ENCODE data around the gene COQ7. TPM values are rescaled to one million over a fixed set of nuclear protein-coding genes. Genes with fewer than 3 reads are reported as not detected.

The COQ7 gene
- total and polyA plus RNA-seq, 2 of the 4 experiments (the other 2 are of a cell fraction): 10.9 to 13.6 TPM

DNA sequence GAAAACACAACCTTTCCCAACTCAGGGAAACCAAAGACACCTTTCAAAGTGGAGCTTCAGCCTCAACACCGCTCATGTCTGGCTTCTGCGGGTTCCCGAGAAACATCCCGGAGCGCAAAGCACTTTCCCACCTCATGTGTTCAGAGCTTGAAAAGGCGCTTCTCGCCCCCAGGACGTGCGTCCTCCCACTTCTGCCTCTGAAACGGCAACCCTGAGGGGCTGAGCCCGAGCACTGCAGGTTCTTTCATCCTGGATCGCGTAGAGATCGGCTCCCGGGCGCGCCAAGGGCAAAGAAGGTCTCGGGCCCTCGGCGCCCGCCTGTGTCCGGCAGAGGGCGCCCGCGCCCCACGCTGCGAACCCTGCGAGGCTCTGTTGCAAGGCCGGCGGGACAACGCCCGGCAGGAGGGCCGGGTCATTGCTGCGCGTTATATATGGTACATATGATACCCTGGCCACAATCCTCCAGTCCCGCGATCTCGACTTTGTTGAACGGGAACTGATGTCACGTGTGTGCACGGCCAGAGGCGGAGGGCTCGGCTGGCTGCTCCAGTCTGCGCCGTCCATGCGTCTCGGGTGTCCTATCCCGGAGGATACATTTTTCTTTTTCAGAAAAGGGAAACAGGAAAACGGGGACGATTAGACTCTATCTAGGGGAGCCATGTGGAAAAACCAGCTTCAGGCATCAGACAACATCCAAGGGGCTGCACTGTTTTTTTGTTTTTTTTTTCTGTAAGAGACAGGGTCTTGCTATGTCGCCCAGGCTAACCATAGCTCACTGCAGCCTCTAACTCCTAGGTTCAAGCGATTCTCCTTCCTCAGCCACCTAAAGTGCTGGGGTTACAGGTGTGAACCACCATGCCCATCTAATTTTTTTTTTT is 19.1 kb downstream of the COQ7 start:
- in situ Hi-C loops (cut with MboI; ENCODE audit: low sequenced_read_pairs): loop anchor here (5.0 kb wide), 2 partner anchors 291 to 416 kb away; no protein-coding TSS in a partner anchor
- peak overlapping the region; percentile 38; the same call in 1 of the 2 replicates for H2BK20ac ChIP-seq (ENCODE audit: low read depth, low read length)
- H2BK120ac ChIP-seq (ENCODE audit: low read depth, low read length): peak overlapping the region; percentile 60
- H2BK15ac ChIP-seq (ENCODE audit: low read depth, low read length): no peak overlapping the region; the same call in 2 of the 3 replicates
- H4K20me1 ChIP-seq (ENCODE audit: insufficient read depth, low read length): no peaks in the 10 kb centered on the region
- intact Hi-C loops (cut with micrococcal nuclease): loop anchor here (1.0 to 5.0 kb wide), 6 partner anchors 27 to 436 kb away; partner anchors contain the start of genes CCP110, GDE1 and ITPRIPL2
- H2AK9ac ChIP-seq (replicated peaks; ENCODE audit: low read depth, low read length, poor library complexity): peak overlapping the region; percentile 31
- peaks cover 2% of the 10 kb centered on the region for H3K4me1 ChIP-seq (ENCODE audit: control insufficient read depth, insufficient read depth, low read length)
- peak overlapping the region; percentile 37; the same call in 1 of the 2 replicates for H4K91ac ChIP-seq (ENCODE audit: insufficient read depth, low read depth, low read length)
- no peaks in the 10 kb centered on the region for H3K27me3 ChIP-seq (ENCODE audit: control insufficient read depth, insufficient read depth, low read length)
- no peaks in the 10 kb centered on the region for H3K9me3 ChIP-seq (ENCODE audit: control insufficient read depth, insufficient read depth, low read length)
- peak overlapping the region; percentile 86; the same call in 1 of the 2 replicates for H3K23ac ChIP-seq (ENCODE audit: low read depth, low read length)
- H3K4me3 ChIP-seq (ENCODE audit: insufficient read depth, low read depth, low read length): peak overlapping the region; percentile 41
- H2BK5ac ChIP-seq (ENCODE audit: low read depth, low read length, poor library complexity, severe bottlenecking): no peak overlapping the region
- peak overlapping the region; percentile 76; the same call in 1 of the 2 replicates for H3K56ac ChIP-seq (ENCODE audit: extremely low read depth, insufficient read depth, low read length)
- peak overlapping the region; percentile 73 for H3K14ac ChIP-seq (replicated peaks; ENCODE audit: low read depth, low read length)
- ChIA-PET POLR2A (ENCODE audit: unreplicated experiment) (no interaction called here), CTCF (interaction anchor here (0.5 to 2.1 kb wide), 16 partner anchors 14 to 1602 kb away, joined by 3 to 7 read pairs (median 3); partner anchors contain the start of gene ITPRIPL2)
- H3K4ac ChIP-seq (ENCODE audit: low read depth, low read length): peak overlapping the region; percentile 78
- no peak overlapping the region for H3K18ac ChIP-seq (ENCODE audit: low read depth, low read length)
- TF ChIP-seq POLR2A (IDR thresholded peaks at IDR 0.05; ENCODE audit: low read depth, low read length) (peak; percentile 51; the same call in 1 of the 2 replicates), MAZ (IDR thresholded peaks at IDR 0.05; ENCODE audit: borderline replicate concordance, low read depth, low read length) (0 out of 2 replicates have a peak, but pooled peaks have one; percentile 21), CHD1 (IDR thresholded peaks at IDR 0.05; ENCODE audit: low read depth, low read length) (no peak), MXI1 (IDR thresholded peaks at IDR 0.05; ENCODE audit: borderline replicate concordance, low read depth, low read length) (peak; percentile 61; the same call in 1 of the 2 replicates), RAD21 (IDR thresholded peaks at IDR 0.05; ENCODE audit: low read length) (peak; percentile 99), ELK1 (IDR thresholded peaks at IDR 0.05; ENCODE audit: borderline replicate concordance, low read depth, low read length) (no peak), CEBPB (IDR thresholded peaks at IDR 0.05; ENCODE audit: low read depth, low read length) (peak; percentile 91), USF2 (IDR thresholded peaks at IDR 0.05; ENCODE audit: low read depth, low read length) (peak; percentile 89), SMC3 (IDR thresholded peaks at IDR 0.05; ENCODE audit: low read depth, low read length) (peak; percentile 99), MAFK (IDR thresholded peaks at IDR 0.05; ENCODE audit: low read depth, low read length) (no peak), BHLHE40 (IDR thresholded peaks at IDR 0.05; ENCODE audit: low read depth, low read length) (peak; percentile 57)
- TF ChIP-seq, protein P1, sequence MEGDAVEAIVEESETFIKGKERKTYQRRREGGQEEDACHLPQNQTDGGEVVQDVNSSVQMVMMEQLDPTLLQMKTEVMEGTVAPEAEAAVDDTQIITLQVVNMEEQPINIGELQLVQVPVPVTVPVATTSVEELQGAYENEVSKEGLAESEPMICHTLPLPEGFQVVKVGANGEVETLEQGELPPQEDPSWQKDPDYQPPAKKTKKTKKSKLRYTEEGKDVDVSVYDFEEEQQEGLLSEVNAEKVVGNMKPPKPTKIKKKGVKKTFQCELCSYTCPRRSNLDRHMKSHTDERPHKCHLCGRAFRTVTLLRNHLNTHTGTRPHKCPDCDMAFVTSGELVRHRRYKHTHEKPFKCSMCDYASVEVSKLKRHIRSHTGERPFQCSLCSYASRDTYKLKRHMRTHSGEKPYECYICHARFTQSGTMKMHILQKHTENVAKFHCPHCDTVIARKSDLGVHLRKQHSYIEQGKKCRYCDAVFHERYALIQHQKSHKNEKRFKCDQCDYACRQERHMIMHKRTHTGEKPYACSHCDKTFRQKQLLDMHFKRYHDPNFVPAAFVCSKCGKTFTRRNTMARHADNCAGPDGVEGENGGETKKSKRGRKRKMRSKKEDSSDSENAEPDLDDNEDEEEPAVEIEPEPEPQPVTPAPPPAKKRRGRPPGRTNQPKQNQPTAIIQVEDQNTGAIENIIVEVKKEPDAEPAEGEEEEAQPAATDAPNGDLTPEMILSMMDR (conservative IDR thresholded peaks at IDR 0.05; ENCODE audit: low read depth, low read length): peak; percentile 99
- H3K36me3 ChIP-seq (ENCODE audit: control insufficient read depth, insufficient read depth, low read length): no peaks in the 10 kb centered on the region
- BruUV-seq (replicated peaks): no TSS peak
- peak; percentile 91 for DNase-seq
- H3K79me1 ChIP-seq (ENCODE audit: low read depth in 1 of 2, low read length in 2 of 2): no peaks in the 10 kb centered on the region
- H4K8ac ChIP-seq (ENCODE audit: low read depth in 2 of 2, low read length in 2 of 2): peak overlapping the region; percentile 23 to 90; a peak in 2 of 4 replicates
- peak overlapping the region; percentile 50 for H3K9ac ChIP-seq (ENCODE audit: low read depth, low read length)
- dilution Hi-C loops (cut with HindIII; ENCODE audit: low sequenced_read_pairs, unreplicated experiment): no loop called here
- ATAC-seq (ENCODE audit: low read depth): peak; percentile 99
- peak overlapping the region; percentile 86 for H2AFZ ChIP-seq (replicated peaks; ENCODE audit: low read length, poor library complexity)
- H3K9me1 ChIP-seq (ENCODE audit: insufficient read depth, low read length): no peaks in the 10 kb centered on the region
- H3K27ac ChIP-seq (ENCODE audit: insufficient read depth, low read length): peak overlapping the region; percentile 0; the same call in 1 of the 2 replicates
- H2AK5ac ChIP-seq (ENCODE audit: low read depth, low read length): no peak overlapping the region; the same call in 1 of the 2 replicates
- H4K5ac ChIP-seq (ENCODE audit: low read depth, low read length): peak overlapping the region; percentile 3; the same call in 1 of the 2 replicates
- peak overlapping the region; percentile 85 for H3K4me2 ChIP-seq (ENCODE audit: low read depth, low read length)
- 1% methylated on average over 15 of the region's 52 CpGs; no CpG with 5 or more reads in 1 of the 2 experiments for WGBS, 2 experiments (ENCODE audit: extremely low coverage in 2 of 2, insufficient read length in 1 of 2)
